IMR-90 (cell line): ENCODE measurements around the gene LOXL3. TPM values are rescaled to one million over a fixed set of nuclear protein-coding genes. Genes with fewer than 3 reads are reported as not detected.
A peak's percentile ranks its signal among the peaks of the same experiment; 100 is the strongest.

Experiments
- ATAC-seq: fragments of 200-7000 bp; cut with Tn5 transposase; 2 replicates; pipeline ENCODE4 v1.9.1; 2020; ENCODE audit warnings: low read depth, mild to moderate bottlenecking, moderate library complexity
- BruUV-seq: library from RNA; stranded (reverse); fragments of 400-500 nt; replicated peaks from 2 replicates; lab custom pipeline; 2021; lab: Mats Ljungman, UMichigan
- CTCF ChIA-PET: fragments of 300-600 bp; formaldehyde crosslinking; extraction: SDS; loops from one replicate; lab custom pipeline; 2021; ENCODE audit warnings: antibody characterized with exemption; lab: Yijun Ruan, JAX
- POLR2A ChIA-PET: fragments of 300-600 bp; sonication (Branson Sonifier 250); formaldehyde crosslinking; loops from one replicate; lab custom pipeline; 2022; ENCODE audit warnings: antibody characterized with exemption; ENCODE audit not compliant: unreplicated experiment; lab: Charles Lee
- DNase-seq: peaks from one replicate; pipeline ENCODE4 v3.0.0; 2013
- H2AFZ ChIP-seq: replicated peaks from 2 replicates; pipeline ENCODE3; 2013; ENCODE audit warnings: low read length, mild to moderate bottlenecking; ENCODE audit not compliant: poor library complexity
- H2AK5ac ChIP-seq: 2 replicates; pipeline ENCODE4 v1.6.1; 2013; ENCODE audit warnings: low read depth, low read length, inconsistent platforms
- H2AK9ac ChIP-seq: replicated peaks from 2 replicates; pipeline ENCODE3; 2013; ENCODE audit warnings: mild to moderate bottlenecking, low read depth, low read length, moderate library complexity; ENCODE audit not compliant: poor library complexity
- H2BK120ac ChIP-seq: 2 replicates; pipeline ENCODE4 v1.6.1; 2013; ENCODE audit warnings: low read depth, low read length, inconsistent platforms
- H2BK15ac ChIP-seq: 3 replicates; pipeline ENCODE4 v1.6.1; 2013; ENCODE audit warnings: low read depth, low read length, inconsistent platforms
- H2BK20ac ChIP-seq: 2 replicates; pipeline ENCODE4 v1.6.1; 2013; ENCODE audit warnings: low read depth, mild to moderate bottlenecking, inconsistent platforms, low read length, moderate library complexity
- H2BK5ac ChIP-seq: 2 replicates; pipeline ENCODE4 v1.6.1; 2013; ENCODE audit warnings: mild to moderate bottlenecking, low read depth, low read length, inconsistent platforms; ENCODE audit not compliant: poor library complexity, severe bottlenecking
- H3K14ac ChIP-seq: replicated peaks from 2 replicates; pipeline ENCODE4 v1.6.1; 2013; ENCODE audit warnings: low read depth, low read length, inconsistent platforms
- H3K18ac ChIP-seq: 2 replicates; pipeline ENCODE4 v1.6.1; 2013; ENCODE audit warnings: low read depth, low read length, control low read depth
- H3K23ac ChIP-seq: 2 replicates; pipeline ENCODE4 v1.6.1; 2013; ENCODE audit warnings: low read depth, low read length, inconsistent platforms
- H3K27ac ChIP-seq: 2 replicates; pipeline ENCODE4 v1.5.1; 2013; ENCODE audit warnings: mild to moderate bottlenecking, control low read depth, low read length; ENCODE audit not compliant: insufficient read depth
- H3K27me3 ChIP-seq: 2 replicates; pipeline ENCODE4 v1.6.1; 2013; ENCODE audit warnings: low read length; ENCODE audit not compliant: control insufficient read depth, insufficient read depth
- H3K36me3 ChIP-seq: 2 replicates; pipeline ENCODE4 v1.6.1; 2013; ENCODE audit warnings: low read length, mixed read lengths; ENCODE audit not compliant: control insufficient read depth, insufficient read depth
- H3K4ac ChIP-seq: 2 replicates; pipeline ENCODE4 v1.6.1; 2013; ENCODE audit warnings: low read depth, low read length, inconsistent platforms
- H3K4me1 ChIP-seq: 2 replicates; pipeline ENCODE4 v1.6.1; 2013; ENCODE audit warnings: low read length, mixed read lengths; ENCODE audit not compliant: control insufficient read depth, insufficient read depth
- H3K4me2 ChIP-seq: 2 replicates; pipeline ENCODE4 v1.6.1; 2013; ENCODE audit warnings: low read depth, mild to moderate bottlenecking, control low read depth, low read length, moderate library complexity
- H3K4me3 ChIP-seq: 2 replicates; pipeline ENCODE4 v1.5.1; 2013; ENCODE audit warnings: low read depth, mild to moderate bottlenecking, control low read depth, low read length, moderate library complexity; ENCODE audit not compliant: insufficient read depth
- H3K56ac ChIP-seq: 2 replicates; pipeline ENCODE4 v1.6.1; 2013; ENCODE audit warnings: low read length, inconsistent platforms; ENCODE audit not compliant: insufficient read depth; ENCODE audit errors: extremely low read depth
- H3K79me1 ChIP-seq, 2 experiments: 2 replicates each; pipeline ENCODE4 v1.6.1; 2013; ENCODE audit warnings: low read length in 2 of 2, inconsistent platforms in 1 of 2, low read depth in 1 of 2
- H3K9ac ChIP-seq: 2 replicates; pipeline ENCODE4 v1.6.1; 2013; ENCODE audit warnings: low read depth, low read length, control low read depth
- H3K9me1 ChIP-seq: 2 replicates; pipeline ENCODE4 v1.6.1; 2013; ENCODE audit warnings: low read length, inconsistent platforms; ENCODE audit not compliant: insufficient read depth
- H3K9me3 ChIP-seq: 2 replicates; pipeline ENCODE4 v1.6.1; 2013; ENCODE audit warnings: low read length; ENCODE audit not compliant: control insufficient read depth, insufficient read depth
- H4K20me1 ChIP-seq: 2 replicates; pipeline ENCODE4 v1.6.1; 2013; ENCODE audit warnings: low read length, inconsistent platforms; ENCODE audit not compliant: insufficient read depth
- H4K5ac ChIP-seq: 2 replicates; pipeline ENCODE4 v1.6.1; 2013; ENCODE audit warnings: mild to moderate bottlenecking, low read depth, low read length, control low read depth
- H4K8ac ChIP-seq, 2 experiments: 2 replicates each; pipeline ENCODE4 v1.6.1; 2013; ENCODE audit warnings: low read depth in 2 of 2, low read length in 2 of 2, control low read depth in 1 of 2, inconsistent platforms in 1 of 2
- H4K91ac ChIP-seq: 2 replicates; pipeline ENCODE4 v1.6.1; 2013; ENCODE audit warnings: low read depth, low read length, inconsistent platforms; ENCODE audit not compliant: insufficient read depth
- BHLHE40 ChIP-seq: fragments of 150-350 bp; IDR thresholded peaks from 2 replicates; pipeline ENCODE4 v1.6.1; 2016; ENCODE audit warnings: mild to moderate bottlenecking, low read depth, low read length
- CHD1 ChIP-seq: IDR thresholded peaks from 2 replicates; pipeline ENCODE4 v1.6.1; 2012; ENCODE audit warnings: low read depth, low read length, improper control_type of control experiment
- CTCF ChIP-seq: conservative IDR thresholded peaks from 2 replicates; pipeline ENCODE4 v1.5.1; 2012; ENCODE audit warnings: mild to moderate bottlenecking, low read depth, low read length, improper control_type of control experiment
- dilution Hi-C: fragments of 300-500 bp; cut with HindIII; formaldehyde crosslinking; loops from one replicate; pipeline ENCODE4 v1.14.3; 2018; ENCODE audit warnings: low sequenced_read_pairs; ENCODE audit not compliant: unreplicated experiment
- in situ Hi-C: fragments of 300-500 bp; cut with MboI; formaldehyde crosslinking; loops from 3 replicates; pipeline ENCODE4 v1.14.3; 2019; ENCODE audit warnings: low sequenced_read_pairs, inconsistent platforms, mixed read lengths
- intact Hi-C: fragments of 100-400 bp; cut with micrococcal nuclease; formaldehyde crosslinking; loops from 2 replicates; pipeline ENCODE4 v1.10.0; 2022
- polyA plus RNA-seq, 3 experiments: library from polyadenylated mRNA; depleted of rRNA; stranded (reverse); fragments of >200 nt; gene quantifications; 2 replicates each; pipeline ENCODE4 v1.2.3, GENCODE V29; 2012; ENCODE audit warnings: low replicate concordance in 1 of 3
- total RNA-seq: library from RNA; depleted of rRNA; stranded (reverse); fragments of >200 nt; gene quantifications from 2 replicates; pipeline ENCODE4 v1.2.3, GENCODE V29; 2012
- TF ChIP-seq, protein P1 (sequence below): fragments of 150-350 bp; IDR thresholded peaks from 2 replicates; pipeline ENCODE4 v1.6.1; 2016; ENCODE audit warnings: low read depth, mild to moderate bottlenecking, low read length, moderate library complexity, borderline replicate concordance

Gene LOXL3
- total and polyA plus RNA-seq, 2 of the 4 experiments (the other 2 are of a cell fraction) = 17.9 to 23.4 TPM

- H3K4ac ChIP-seq = peak overlapping the region; percentile 42
- BruUV-seq = no TSS peak
- no peaks in the 10 kb centered on the region for H3K36me3 ChIP-seq
- ATAC-seq (peak; percentile 55), DNase-seq (peak; percentile 75)
- H3K18ac ChIP-seq = peak overlapping the region; percentile 89; the same call in 1 of the 2 replicates
- H3K14ac ChIP-seq = peak overlapping the region; percentile 78
- TF ChIP-seq CHD1 (no peak), BHLHE40 (no peak), CTCF (no peak)
- TF ChIP-seq, protein P1, sequence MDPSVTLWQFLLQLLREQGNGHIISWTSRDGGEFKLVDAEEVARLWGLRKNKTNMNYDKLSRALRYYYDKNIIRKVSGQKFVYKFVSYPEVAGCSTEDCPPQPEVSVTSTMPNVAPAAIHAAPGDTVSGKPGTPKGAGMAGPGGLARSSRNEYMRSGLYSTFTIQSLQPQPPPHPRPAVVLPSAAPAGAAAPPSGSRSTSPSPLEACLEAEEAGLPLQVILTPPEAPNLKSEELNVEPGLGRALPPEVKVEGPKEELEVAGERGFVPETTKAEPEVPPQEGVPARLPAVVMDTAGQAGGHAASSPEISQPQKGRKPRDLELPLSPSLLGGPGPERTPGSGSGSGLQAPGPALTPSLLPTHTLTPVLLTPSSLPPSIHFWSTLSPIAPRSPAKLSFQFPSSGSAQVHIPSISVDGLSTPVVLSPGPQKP = no peak
- H4K5ac ChIP-seq = peak overlapping the region; percentile 68; the same call in 1 of the 2 replicates
- H3K79me1 ChIP-seq = no peaks in the 10 kb centered on the region
- intact Hi-C loops (no loop called here), dilution Hi-C loops (no loop called here), in situ Hi-C loops (no loop called here)
- no peaks in the 10 kb centered on the region for H3K9me3 ChIP-seq
- H3K9me1 ChIP-seq = peaks cover 25% of the 10 kb centered on the region
- H2BK5ac ChIP-seq = peak overlapping the region; percentile 99
- no peaks in the 10 kb centered on the region for H4K20me1 ChIP-seq
- H3K4me1 ChIP-seq = peaks cover 14% of the 10 kb centered on the region
- peak overlapping the region; percentile 80 for H2BK20ac ChIP-seq
- peak overlapping the region; percentile 69; the same call in 1 of the 2 replicates for H2AK5ac ChIP-seq
- POLR2A ChIA-PET = interaction anchor here (1.0 to 1.3 kb wide), 2 partner anchors 9 to 13 kb away, joined by 3 read pairs; partner anchors contain the start of gene LOXL3
- peak overlapping the region; percentile 32; the same call in 2 of the 3 replicates for H2BK15ac ChIP-seq
- H3K4me2 ChIP-seq = peak overlapping the region; percentile 70; the same call in 1 of the 2 replicates
- H3K27ac ChIP-seq = peak overlapping the region; percentile 53
- peak overlapping the region; percentile 7 to 57; a peak in 3 of 4 replicates for H4K8ac ChIP-seq
- CTCF ChIA-PET = no interaction called here
- H3K23ac ChIP-seq = 0 out of 2 replicates have a peak overlapping the region, but pooled peaks have one; percentile 18
- H2AFZ ChIP-seq = peak overlapping the region; percentile 10
- H4K91ac ChIP-seq = peak overlapping the region; percentile 45
- H3K27me3 ChIP-seq = no peaks in the 10 kb centered on the region
- no peak overlapping the region for H3K56ac ChIP-seq
- no peak overlapping the region for H2AK9ac ChIP-seq
- no peak overlapping the region for H3K4me3 ChIP-seq
- peak overlapping the region; percentile 85 for H2BK120ac ChIP-seq
- H3K9ac ChIP-seq = no peak overlapping the region
These were observed 13.0 kb upstream of the LOXL3 start for GRCh38 chr2:74566754-74567085.
